Kidney epithelial cell (primary cell): ENCODE measurements around the gene PLD2. TPM values are rescaled to one million over a fixed set of nuclear protein-coding genes. Genes with fewer than 3 reads are reported as not detected.
"Not testable (repeated sequence)": the region's sequence is repeated elsewhere in the genome, so short reads cannot be mapped to it uniquely, and the experiment has no call there.

Experiments used
- DNase-seq: peaks from one replicate; pipeline ENCODE4 v3.0.0-alpha.2; 2010; ENCODE audit warnings: low read depth
- H3K27me3 ChIP-seq: 2 replicates; pipeline ENCODE4 v1.6.0; 2011; ENCODE audit warnings: low read length; ENCODE audit not compliant: control insufficient read depth, insufficient read depth
- H3K36me3 ChIP-seq: 2 replicates; pipeline ENCODE4 v1.5.1; 2011; ENCODE audit warnings: low read length; ENCODE audit not compliant: control insufficient read depth, insufficient read depth
- H3K4me3 ChIP-seq: 2 replicates; pipeline ENCODE4 v1.5.1; 2011; ENCODE audit warnings: low read depth, mild to moderate bottlenecking, control low read depth, low read length
- total RNA-seq: library from RNA; depleted of rRNA; stranded (reverse); fragments of >200 nt; gene quantifications from 2 replicates; pipeline ENCODE4 v1.2.3, GENCODE V29; 2015
- TF ChIP-seq, protein P1 (sequence below): IDR thresholded peaks from 2 replicates; pipeline ENCODE4 v1.5.1; 2011; ENCODE audit warnings: mild to moderate bottlenecking, moderate library complexity, low read length, control low read depth, inconsistent platforms; ENCODE audit not compliant: insufficient read depth, poor library complexity, severe bottlenecking

Gene PLD2
- total RNA-seq, 1 donor from 2014 or later: 17.4 TPM

DNA sequence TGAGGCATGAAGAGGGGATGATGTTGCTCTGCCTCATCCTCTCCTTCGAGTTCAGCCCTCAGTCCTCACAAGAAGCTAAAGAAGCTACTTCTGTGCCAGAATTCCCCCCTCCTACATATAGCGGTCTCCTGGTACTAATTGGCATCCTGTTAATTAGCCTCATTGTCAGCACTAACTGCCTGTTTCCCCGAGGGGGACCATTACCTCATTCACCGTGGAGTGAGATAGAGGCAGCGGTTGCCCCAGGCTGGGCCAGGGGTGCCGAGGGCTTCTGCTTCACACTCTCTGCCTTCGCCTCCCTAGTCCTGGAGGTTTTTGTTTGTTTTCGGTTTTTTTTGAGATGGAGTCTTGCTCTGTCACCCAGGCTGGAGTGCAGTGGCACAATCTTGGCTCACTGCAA is 20.4 kb downstream of the PLD2 start:
- no peak overlapping the region for H3K4me3 ChIP-seq
- no peaks in the 10 kb centered on the region for H3K36me3 ChIP-seq
- no peak for DNase-seq
- H3K27me3 ChIP-seq: no peaks in the 10 kb centered on the region
- TF ChIP-seq, protein P1, sequence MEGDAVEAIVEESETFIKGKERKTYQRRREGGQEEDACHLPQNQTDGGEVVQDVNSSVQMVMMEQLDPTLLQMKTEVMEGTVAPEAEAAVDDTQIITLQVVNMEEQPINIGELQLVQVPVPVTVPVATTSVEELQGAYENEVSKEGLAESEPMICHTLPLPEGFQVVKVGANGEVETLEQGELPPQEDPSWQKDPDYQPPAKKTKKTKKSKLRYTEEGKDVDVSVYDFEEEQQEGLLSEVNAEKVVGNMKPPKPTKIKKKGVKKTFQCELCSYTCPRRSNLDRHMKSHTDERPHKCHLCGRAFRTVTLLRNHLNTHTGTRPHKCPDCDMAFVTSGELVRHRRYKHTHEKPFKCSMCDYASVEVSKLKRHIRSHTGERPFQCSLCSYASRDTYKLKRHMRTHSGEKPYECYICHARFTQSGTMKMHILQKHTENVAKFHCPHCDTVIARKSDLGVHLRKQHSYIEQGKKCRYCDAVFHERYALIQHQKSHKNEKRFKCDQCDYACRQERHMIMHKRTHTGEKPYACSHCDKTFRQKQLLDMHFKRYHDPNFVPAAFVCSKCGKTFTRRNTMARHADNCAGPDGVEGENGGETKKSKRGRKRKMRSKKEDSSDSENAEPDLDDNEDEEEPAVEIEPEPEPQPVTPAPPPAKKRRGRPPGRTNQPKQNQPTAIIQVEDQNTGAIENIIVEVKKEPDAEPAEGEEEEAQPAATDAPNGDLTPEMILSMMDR: no peak

DNA sequence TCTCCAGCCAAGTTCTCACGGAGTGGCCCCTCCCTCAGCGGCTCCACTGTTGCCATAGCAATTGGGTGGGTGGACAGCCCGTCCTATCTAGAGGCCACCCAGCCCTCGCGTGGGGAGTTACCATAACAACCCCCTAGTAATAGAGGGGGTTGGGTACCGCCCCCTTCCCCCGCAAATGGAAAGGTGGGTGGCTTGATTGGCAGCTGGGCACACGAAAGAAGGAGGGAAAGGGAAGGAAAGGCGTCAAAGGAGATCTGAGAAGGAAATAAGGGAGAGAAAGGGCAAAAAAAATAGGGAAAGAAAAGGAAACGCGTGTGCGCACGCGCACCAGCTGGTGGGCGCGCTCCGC is 25.9 kb downstream of the PLD2 start:
- peak overlapping the region; percentile 96 for H3K4me3 ChIP-seq
- not testable (repeated sequence) for H3K36me3 ChIP-seq, H3K27me3 ChIP-seq, DNase-seq

DNA sequence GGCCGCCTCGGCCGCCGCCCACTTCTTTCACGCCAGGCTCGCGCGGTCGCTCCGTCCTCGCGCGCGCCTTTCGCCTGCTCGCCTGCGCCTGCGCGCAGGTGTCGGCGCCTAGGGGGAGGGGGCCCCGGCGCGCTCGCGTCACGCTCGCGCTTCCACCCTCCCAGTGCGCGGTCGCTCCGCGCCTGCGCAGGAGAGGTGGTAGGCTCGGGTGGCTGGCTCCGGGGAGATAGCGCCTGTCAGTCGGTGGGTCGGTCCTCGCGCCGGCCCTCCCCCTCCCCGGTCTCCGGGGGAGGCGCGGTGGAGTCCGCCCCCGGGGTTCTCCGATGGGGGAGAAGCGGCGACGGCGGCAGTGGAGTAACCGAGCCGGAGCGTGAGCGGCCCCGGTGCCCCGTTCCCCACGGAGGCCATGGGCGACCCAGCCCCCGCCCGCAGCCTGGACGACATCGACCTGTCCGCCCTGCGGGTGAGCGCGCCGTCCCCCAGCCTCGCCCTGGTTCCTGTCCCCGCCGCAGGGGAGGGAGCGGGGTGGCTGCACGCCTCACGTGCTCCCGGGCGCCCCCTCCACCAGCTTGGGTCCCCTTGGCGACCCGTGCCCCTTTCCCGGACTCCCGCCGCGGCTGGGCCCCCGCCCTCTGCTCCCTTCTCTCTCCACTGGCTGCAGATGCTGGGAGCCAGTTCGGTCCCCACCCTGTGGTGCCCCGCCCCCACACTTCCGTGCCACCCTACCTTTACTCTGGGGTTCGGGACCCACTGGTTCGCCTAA is 26.4 kb downstream of the PLD2 start, which contains the start of gene MINK1:
Gene MINK1, plus strand, starts transcription at position 163 of the 763 bp plus-strand sequence. Its CDS starts 244 bp downstream, at position 407.
- TF ChIP-seq, protein P1: no peak
- DNase-seq: peak; percentile 61

DNA sequence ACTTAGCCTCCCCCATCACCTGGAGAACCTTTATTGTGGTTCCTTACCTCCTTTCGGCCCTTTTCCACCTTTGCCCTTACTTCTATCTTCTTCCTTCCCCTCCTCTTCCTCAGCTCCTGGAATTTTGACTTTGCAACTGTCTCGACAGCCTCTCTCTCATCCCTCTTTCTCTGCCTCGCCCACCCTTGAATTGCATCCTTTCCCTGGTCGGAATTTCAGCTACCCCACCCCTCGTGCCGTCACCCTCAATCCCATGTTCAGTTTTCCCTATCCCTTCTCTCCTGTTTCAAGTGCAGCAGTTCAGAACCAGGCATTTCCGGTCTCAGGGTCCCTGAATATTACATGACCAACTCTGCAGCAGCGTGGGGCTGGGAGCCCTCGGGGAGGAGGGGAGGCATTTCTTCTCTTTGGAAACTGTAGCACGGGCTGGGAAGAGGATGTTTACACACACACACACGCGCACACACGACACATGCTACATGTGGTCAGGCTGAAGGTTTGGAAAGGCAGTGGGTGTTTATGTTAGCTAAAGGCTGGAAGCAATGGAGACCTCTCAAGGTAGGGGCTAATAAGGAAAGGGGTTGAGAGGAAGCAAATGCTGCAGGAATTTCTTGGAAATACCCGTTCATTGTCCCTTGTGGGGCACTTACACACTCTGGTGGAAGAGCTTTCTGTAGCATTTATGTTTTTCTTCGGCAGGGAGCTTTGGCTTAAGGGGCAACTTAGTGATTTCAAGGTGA is 27.2 kb downstream of the PLD2 start:
- DNase-seq: no peak
- H3K36me3 ChIP-seq: no peaks in the 10 kb centered on the region
- no peaks in the 10 kb centered on the region for H3K27me3 ChIP-seq
- TF ChIP-seq, protein P1: no peak
- H3K4me3 ChIP-seq: peak overlapping the region; percentile 96

More for the DNA sequence above, 26.4 kb downstream of the PLD2 start, which contains the start of gene MINK1:
- Histone ChIP-seq H3K4me3 (peak within 1 kb of the TSS; percentile 96), H3K36me3 (no peaks in the 10 kb centered on the region), H3K27me3 (no peaks in the 10 kb centered on the region)

DNA sequence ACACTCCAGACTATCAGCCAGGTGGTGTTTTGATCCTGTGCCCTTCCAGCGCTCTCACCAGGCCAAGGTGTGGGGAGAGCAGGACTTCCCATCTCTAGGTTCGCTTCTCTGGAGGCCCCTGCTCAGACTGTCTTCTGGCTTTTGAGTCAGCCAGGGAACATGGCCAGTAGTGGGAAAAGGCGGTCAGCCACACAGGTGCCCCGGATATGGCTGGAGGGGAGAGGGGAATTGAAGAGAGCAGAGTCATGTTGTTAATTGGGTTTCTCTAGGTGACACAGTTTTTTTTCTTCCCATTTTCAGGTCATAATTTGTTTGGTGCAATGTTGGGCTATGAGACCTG is 27.7 kb downstream of the PLD2 start:
- Histone ChIP-seq H3K4me3 (peak overlapping the region; percentile 96), H3K27me3 (no peaks in the 10 kb centered on the region), H3K36me3 (no peaks in the 10 kb centered on the region)
- TF ChIP-seq, protein P1: no peak
- no peak for DNase-seq

DNA sequence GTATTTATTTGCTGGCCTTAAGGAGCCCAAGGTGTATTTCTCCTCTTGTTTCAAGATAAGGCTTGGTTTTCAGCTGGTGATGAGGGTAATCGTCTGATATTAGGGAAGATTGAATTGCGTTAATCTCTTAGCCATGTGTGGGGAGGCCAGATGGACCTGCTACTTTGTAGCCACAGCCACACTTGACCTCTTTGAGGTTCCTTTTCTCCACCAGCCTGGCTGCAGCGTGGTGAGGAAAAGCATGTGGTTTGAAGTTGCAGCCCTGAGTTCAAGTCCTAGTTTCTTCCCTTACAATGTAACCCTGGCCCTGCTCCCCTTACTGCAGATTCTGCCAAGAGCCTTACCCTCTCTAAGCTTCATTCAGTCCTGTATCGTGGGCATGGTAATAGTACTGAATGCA is 29.3 kb downstream of the PLD2 start:
- TF ChIP-seq, protein P1: no peak

More for the DNA sequence above, 29.3 kb downstream of the PLD2 start:
- Histone ChIP-seq H3K4me3 (no peak overlapping the region), H3K27me3 (no peaks in the 10 kb centered on the region), H3K36me3 (no peaks in the 10 kb centered on the region)
- no peak for DNase-seq
